ENCODE results near the gene EML4. TPM values are rescaled to one million over a fixed set of nuclear protein-coding genes. Genes with fewer than 3 reads are reported as not detected.

The EML4 gene
- total and polyA plus RNA-seq, 2 of the 13 experiments (the other 11 are each of a cell fraction or from before 2014, with no cell fraction given): 243 to 476 TPM

GRCh38 chr2:42196403-42197267, 27.5 kb downstream of the EML4 start (continued):
- TF ChIP-seq ZNF572 (CRISPR knock-in tag; IDR thresholded peaks at IDR 0.05) (no peak), SAP130 (CRISPR knock-in tag; IDR thresholded peaks at IDR 0.05; ENCODE audit: low read depth) (peak; percentile 61), NKX3-1 (CRISPR knock-in tag; IDR thresholded peaks at IDR 0.05) (no peak), TCF7L2 (IDR thresholded peaks at IDR 0.05; ENCODE audit: low read depth, low read length) (no peak), ZFP62 (CRISPR knock-in tag; IDR thresholded peaks at IDR 0.05) (no peak), KDM4B (CRISPR knock-in tag; IDR thresholded peaks at IDR 0.05) (no peak), ZNF776 (CRISPR knock-in tag; IDR thresholded peaks at IDR 0.05) (no peak), ZNF512 (CRISPR knock-in tag; IDR thresholded peaks at IDR 0.05) (no peak), ZNF24 (IDR thresholded peaks at IDR 0.05) (no peak), NCOA1 (CRISPR knock-in tag; IDR thresholded peaks at IDR 0.05) (peak; percentile 91; the same call in 1 of the 2 replicates), THYN1 (CRISPR knock-in tag; IDR thresholded peaks at IDR 0.05; ENCODE audit: borderline replicate concordance, low read depth) (no peak), DPF2 (CRISPR knock-in tag; IDR thresholded peaks at IDR 0.05; ENCODE audit: borderline replicate concordance, low read depth) (0 out of 2 replicates have a peak, but pooled peaks have one; percentile 20), ZNF780A (CRISPR knock-in tag; IDR thresholded peaks at IDR 0.05) (no peak), CEBPZ (IDR thresholded peaks at IDR 0.05; ENCODE audit: low read length) (no peak), ZNF768 (CRISPR knock-in tag; IDR thresholded peaks at IDR 0.05) (no peak), EHMT2 (IDR thresholded peaks at IDR 0.05; ENCODE audit: borderline replicate concordance, low read depth, low read length) (no peak), NPAS2 (CRISPR knock-in tag; IDR thresholded peaks at IDR 0.05; ENCODE audit: borderline replicate concordance) (no peak), RBAK (CRISPR knock-in tag; IDR thresholded peaks at IDR 0.05) (no peak), RXRB (CRISPR knock-in tag; IDR thresholded peaks at IDR 0.05; ENCODE audit: borderline replicate concordance) (peak; percentile 94), ZNF614 (CRISPR knock-in tag; IDR thresholded peaks at IDR 0.05; ENCODE audit: borderline replicate concordance) (0 out of 2 replicates have a peak, but pooled peaks have one; percentile 10)
- TF ChIP-seq, protein P1, sequence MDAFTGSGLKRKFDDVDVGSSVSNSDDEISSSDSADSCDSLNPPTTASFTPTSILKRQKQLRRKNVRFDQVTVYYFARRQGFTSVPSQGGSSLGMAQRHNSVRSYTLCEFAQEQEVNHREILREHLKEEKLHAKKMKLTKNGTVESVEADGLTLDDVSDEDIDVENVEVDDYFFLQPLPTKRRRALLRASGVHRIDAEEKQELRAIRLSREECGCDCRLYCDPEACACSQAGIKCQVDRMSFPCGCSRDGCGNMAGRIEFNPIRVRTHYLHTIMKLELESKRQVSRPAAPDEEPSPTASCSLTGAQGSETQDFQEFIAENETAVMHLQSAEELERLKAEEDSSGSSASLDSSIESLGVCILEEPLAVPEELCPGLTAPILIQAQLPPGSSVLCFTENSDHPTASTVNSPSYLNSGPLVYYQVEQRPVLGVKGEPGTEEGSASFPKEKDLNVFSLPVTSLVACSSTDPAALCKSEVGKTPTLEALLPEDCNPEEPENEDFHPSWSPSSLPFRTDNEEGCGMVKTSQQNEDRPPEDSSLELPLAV (CRISPR knock-in tag; conservative IDR thresholded peaks at IDR 0.05; ENCODE audit: low read depth): no peak
- TF ChIP-seq, protein P2, sequence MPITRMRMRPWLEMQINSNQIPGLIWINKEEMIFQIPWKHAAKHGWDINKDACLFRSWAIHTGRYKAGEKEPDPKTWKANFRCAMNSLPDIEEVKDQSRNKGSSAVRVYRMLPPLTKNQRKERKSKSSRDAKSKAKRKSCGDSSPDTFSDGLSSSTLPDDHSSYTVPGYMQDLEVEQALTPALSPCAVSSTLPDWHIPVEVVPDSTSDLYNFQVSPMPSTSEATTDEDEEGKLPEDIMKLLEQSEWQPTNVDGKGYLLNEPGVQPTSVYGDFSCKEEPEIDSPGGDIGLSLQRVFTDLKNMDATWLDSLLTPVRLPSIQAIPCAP (CRISPR knock-in tag; IDR thresholded peaks at IDR 0.05; ENCODE audit: low read depth): no peak

Data from HepG2 (cell line).